Lower leg skin (tissue), 4 donors: Measurements from ENCODE around the gene CTIF. TPM values are rescaled to one million over a fixed set of nuclear protein-coding genes. Genes with fewer than 3 reads are reported as not detected.

Experiments
- DNase-seq, 2 donors: peaks; one replicate each; pipeline ENCODE4 v3.0.0-alpha.2; 2019; ENCODE audit warnings: low spot score in 2 of 2
- H3K4me3 ChIP-seq: fragments of 200-600 bp; sonication (generic); 2 replicates; pipeline ENCODE4 v1.5.1; 2017; ENCODE audit warnings: mild to moderate bottlenecking, low read depth; ENCODE audit not compliant: poor library complexity, severe bottlenecking
- CTCF ChIP-seq, 3 donors: fragments of 450-650 bp; IDR thresholded peaks; one replicate each; pipeline ENCODE4 v1.5.1; 2016; ENCODE audit warnings: antibody characterized with exemption in 3 of 3, mild to moderate bottlenecking in 3 of 3, moderate library complexity in 2 of 3
- POLR2A ChIP-seq, 2 donors: fragments of 450-650 bp; IDR thresholded peaks; one replicate each; pipeline ENCODE4 v1.6.1; 2016 to 2017; ENCODE audit warnings: antibody characterized with exemption in 2 of 2, mild to moderate bottlenecking in 1 of 2, moderate library complexity in 1 of 2
- WGBS, 2 donors: methylation state at CpG; one replicate each; pipeline ENCODE4 v1.1.5; 2018; 5-methylcytosine and 5-hydroxymethylcytosine counted together
- intact Hi-C: fragments of 100-400 bp; cut with DNase I; formaldehyde crosslinking; loops from one replicate; pipeline ENCODE4 v1.15.0; 2023; ENCODE audit warnings: low total_unique reads
- total RNA-seq, 4 donors: library from RNA; depleted of rRNA; stranded (reverse); fragments of >200 nt; gene quantifications; one replicate each; pipeline ENCODE4 v1.1.0, GENCODE V29; 2016

CTIF gene
- total RNA-seq, 4 donors from 2014 or later = 22.6 to 44.0 (median 30.2) TPM

- no peak overlapping the region for H3K4me3 ChIP-seq
- TF ChIP-seq CTCF (IDR thresholded peaks at IDR 0.05) (no peak), POLR2A (IDR thresholded peaks at IDR 0.05) (no peak)
- intact Hi-C loops = no loop called here
- 95 to 98% methylated on average over 16 of the region's 16 CpGs for WGBS, 2 donors
- DNase-seq = no peak
Observed at GRCh38 chr18:48619501-48619900, 80.7 kb downstream of the CTIF start.

- H3K4me3 ChIP-seq = no peak overlapping the region
- intact Hi-C loops = no loop called here
- TF ChIP-seq CTCF (IDR thresholded peaks at IDR 0.05) = no peak
- no peak for TF ChIP-seq POLR2A (IDR thresholded peaks at IDR 0.05)
- DNase-seq = no peak
- 93 to 96% methylated on average over 3 of the region's 3 CpGs for WGBS, 2 donors
Observed at GRCh38 chr18:48620071-48620470, 81.2 kb downstream of the CTIF start.

- no peak for DNase-seq
- intact Hi-C loops = no loop called here
- H3K4me3 ChIP-seq = no peak overlapping the region
- TF ChIP-seq CTCF (IDR thresholded peaks at IDR 0.05) = no peak
- no peak for TF ChIP-seq POLR2A (IDR thresholded peaks at IDR 0.05)
- WGBS, 2 donors = 90 to 95% methylated on average over 8 of the region's 8 CpGs
Observed at GRCh38 chr18:48621240-48621639, 82.4 kb downstream of the CTIF start.

- intact Hi-C loops = no loop called here
- 81 to 84% methylated on average over 11 of the region's 11 CpGs for WGBS, 2 donors
- DNase-seq = no peak
- TF ChIP-seq POLR2A (IDR thresholded peaks at IDR 0.05) (no peak), CTCF (IDR thresholded peaks at IDR 0.05) (no peak)
- no peak overlapping the region for H3K4me3 ChIP-seq
Observed at GRCh38 chr18:48621815-48622555, 83.2 kb downstream of the CTIF start.

GRCh38 chr18:48622911-48623431 lies 84.1 kb downstream of the CTIF start:
- TF ChIP-seq CTCF (IDR thresholded peaks at IDR 0.05) (no peak), POLR2A (IDR thresholded peaks at IDR 0.05) (no peak)
- intact Hi-C loops = no loop called here
- 57 to 69% methylated on average over 11 to 13 of the region's 13 CpGs for WGBS, 2 donors

More at GRCh38 chr18:48622911-48623431, 84.1 kb downstream of the CTIF start:
- no peak for DNase-seq
- no peak overlapping the region for H3K4me3 ChIP-seq
